Nephron (organoid): Measurements from ENCODE around the gene KAT7.

ENCODE experiments used
- H3K27ac Mint-ChIP-seq, 3 experiments: 2 replicates each; pipeline ENCODE4 v1.8.0; 2020; ENCODE audit warnings: mixed read lengths in 3 of 3, mild to moderate bottlenecking in 2 of 3, moderate library complexity in 1 of 3
- H3K27me3 Mint-ChIP-seq: 2 replicates; pipeline ENCODE4 v1.8.0; 2021; ENCODE audit warnings: low read depth, mild to moderate bottlenecking, moderate library complexity, mixed read lengths
- H3K36me3 Mint-ChIP-seq: 2 replicates; pipeline ENCODE4 v1.8.0; 2020; ENCODE audit warnings: low read depth, mixed read lengths
- H3K4me1 Mint-ChIP-seq: 2 replicates; pipeline ENCODE4 v1.8.0; 2020; ENCODE audit warnings: mixed read lengths
- H3K4me3 Mint-ChIP-seq, 3 experiments: 2 replicates each; pipeline ENCODE4 v1.8.0; 2020; ENCODE audit warnings: mild to moderate bottlenecking in 3 of 3, mixed read lengths in 3 of 3, moderate library complexity in 2 of 3
- H3K9me3 Mint-ChIP-seq: 2 replicates; pipeline ENCODE4 v1.8.0; 2020; ENCODE audit warnings: mixed read lengths
- TF ChIP-seq, protein P1 (sequence below), 3 experiments: fragments of 200-600 bp; sonication (generic); IDR thresholded peaks; one replicate each; pipeline ENCODE4 v1.5.0; 2021; ENCODE audit warnings: antibody characterized with exemption in 3 of 3; ENCODE audit not compliant: unreplicated experiment in 3 of 3

Gene KAT7

DNA sequence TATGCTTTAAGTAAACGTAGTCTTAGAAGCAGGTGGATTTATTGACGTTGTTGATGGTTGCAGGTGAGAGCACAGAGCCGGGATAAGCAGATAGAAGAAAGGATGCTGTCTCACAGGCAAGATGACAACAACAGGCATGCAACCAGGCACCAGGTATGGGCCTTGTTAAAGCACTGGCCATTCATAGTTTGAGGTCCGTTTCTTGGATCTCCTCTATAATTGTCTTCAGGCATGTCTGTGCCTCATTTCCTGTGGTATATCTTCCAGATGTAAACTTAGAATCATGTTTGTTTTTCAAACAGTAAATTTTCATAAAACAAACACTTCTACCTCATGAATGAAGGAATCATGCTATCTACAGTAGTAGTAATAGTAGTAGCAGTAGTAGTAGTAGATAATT, 20.6 kb downstream of the KAT7 start:
- Mint-ChIP-seq H3K4me3 (no peak overlapping the region), H3K4me1 (no peaks in the 10 kb centered on the region), H3K9me3 (no peaks in the 10 kb centered on the region), H3K36me3 (peaks cover 68% of the 10 kb centered on the region), H3K27me3 (no peaks in the 10 kb centered on the region), H3K27ac (no peak overlapping the region)
- TF ChIP-seq, protein P1, sequence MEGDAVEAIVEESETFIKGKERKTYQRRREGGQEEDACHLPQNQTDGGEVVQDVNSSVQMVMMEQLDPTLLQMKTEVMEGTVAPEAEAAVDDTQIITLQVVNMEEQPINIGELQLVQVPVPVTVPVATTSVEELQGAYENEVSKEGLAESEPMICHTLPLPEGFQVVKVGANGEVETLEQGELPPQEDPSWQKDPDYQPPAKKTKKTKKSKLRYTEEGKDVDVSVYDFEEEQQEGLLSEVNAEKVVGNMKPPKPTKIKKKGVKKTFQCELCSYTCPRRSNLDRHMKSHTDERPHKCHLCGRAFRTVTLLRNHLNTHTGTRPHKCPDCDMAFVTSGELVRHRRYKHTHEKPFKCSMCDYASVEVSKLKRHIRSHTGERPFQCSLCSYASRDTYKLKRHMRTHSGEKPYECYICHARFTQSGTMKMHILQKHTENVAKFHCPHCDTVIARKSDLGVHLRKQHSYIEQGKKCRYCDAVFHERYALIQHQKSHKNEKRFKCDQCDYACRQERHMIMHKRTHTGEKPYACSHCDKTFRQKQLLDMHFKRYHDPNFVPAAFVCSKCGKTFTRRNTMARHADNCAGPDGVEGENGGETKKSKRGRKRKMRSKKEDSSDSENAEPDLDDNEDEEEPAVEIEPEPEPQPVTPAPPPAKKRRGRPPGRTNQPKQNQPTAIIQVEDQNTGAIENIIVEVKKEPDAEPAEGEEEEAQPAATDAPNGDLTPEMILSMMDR (IDR thresholded peaks at IDR 0.05; ENCODE audit: unreplicated experiment in 3 of 3), result no peak

DNA sequence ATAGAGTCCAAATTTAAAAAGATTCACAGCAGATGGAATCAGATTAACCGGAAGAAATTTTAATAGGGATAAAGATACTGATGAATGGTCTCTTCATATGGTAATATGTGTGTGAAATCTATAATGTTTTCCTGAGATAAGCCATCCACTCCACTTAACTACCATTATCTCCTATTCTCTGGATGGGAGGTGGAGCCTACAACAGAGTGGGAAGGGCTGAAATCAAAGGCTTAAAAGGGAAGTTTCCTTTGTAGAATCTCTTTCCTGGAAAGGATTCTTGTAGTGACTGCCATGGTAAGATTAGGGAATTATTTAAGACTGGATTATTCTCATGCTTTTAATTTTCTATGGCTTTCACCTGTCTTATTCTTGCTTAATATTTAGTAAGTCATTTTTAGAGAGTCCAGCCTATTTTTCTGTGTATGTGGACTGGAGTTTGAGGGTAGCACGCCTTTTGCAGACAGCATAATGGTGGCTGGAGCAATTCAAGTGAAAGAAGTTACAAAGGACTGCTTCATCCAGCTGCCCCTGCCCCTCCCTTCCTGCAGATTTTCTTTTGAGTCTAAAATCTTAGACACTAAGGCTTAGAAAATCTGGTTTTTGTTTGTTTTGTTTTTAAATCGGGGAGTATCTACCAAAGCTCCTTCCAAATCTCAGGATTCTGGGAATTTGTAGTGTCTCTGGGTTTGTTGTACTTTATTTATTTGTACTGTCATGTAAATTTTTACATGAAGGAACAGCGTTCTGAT, 26.5 kb downstream of the KAT7 start:
- Mint-ChIP-seq H3K4me1 (no peaks in the 10 kb centered on the region), H3K9me3 (no peaks in the 10 kb centered on the region), H3K27me3 (no peaks in the 10 kb centered on the region), H3K27ac (no peak overlapping the region), H3K36me3 (peaks cover 56% of the 10 kb centered on the region), H3K4me3 (no peak overlapping the region)
- TF ChIP-seq, protein P1 (IDR thresholded peaks at IDR 0.05; ENCODE audit: unreplicated experiment in 3 of 3), result no peak

DNA sequence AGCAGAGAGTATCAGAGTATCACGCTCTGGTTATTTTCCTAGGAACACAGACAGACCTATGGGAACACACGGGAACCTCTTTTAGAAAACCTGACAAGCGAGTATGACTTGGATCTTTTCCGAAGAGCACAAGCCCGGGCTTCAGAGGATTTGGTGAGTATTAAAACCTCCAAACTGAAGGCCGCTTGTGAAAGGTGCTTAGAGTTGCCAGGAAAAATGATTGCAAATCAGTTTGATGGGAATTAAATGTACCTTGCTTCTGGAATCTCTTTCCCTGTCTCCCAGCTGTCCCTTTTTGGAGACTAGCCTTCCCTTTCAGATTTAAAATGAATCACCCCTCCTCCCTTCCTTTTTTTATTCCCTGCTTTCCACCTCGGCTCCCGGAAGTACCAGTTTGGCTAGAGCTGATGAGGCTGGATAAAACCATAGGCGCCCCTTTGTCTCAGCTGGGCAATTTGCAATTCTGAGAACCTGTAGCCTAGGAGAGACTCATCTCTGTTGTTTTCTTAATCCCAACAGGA, 27.3 kb downstream of the KAT7 start:
- no peaks in the 10 kb centered on the region for H3K9me3 Mint-ChIP-seq
- no peak overlapping the region for H3K4me3 Mint-ChIP-seq
- peaks cover 54% of the 10 kb centered on the region for H3K36me3 Mint-ChIP-seq
- TF ChIP-seq, protein P1 (IDR thresholded peaks at IDR 0.05; ENCODE audit: unreplicated experiment in 3 of 3), result no peak
- no peaks in the 10 kb centered on the region for H3K4me1 Mint-ChIP-seq
- H3K27me3 Mint-ChIP-seq, result no peaks in the 10 kb centered on the region
- H3K27ac Mint-ChIP-seq, result peak overlapping the region in 1 of 3 experiments; percentile 45

DNA sequence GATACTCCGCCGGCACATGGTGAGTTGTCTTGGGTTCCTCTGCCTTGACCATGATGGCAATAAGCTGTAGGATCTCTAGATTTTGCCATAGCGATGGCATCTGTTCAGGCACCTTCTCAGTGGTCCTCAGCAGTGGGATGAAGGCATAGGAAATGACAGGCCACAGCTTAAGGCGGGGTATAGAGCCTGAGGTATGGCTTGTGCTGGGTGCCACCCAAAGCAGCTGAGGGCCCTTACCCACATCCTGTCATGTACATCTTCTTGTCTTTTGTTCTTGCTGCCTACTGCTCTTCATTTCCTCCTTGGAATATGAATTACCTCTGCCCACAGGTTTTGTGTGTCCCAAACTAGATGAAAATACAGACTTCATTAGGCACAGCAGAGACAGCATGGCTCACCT, 29.5 kb downstream of the KAT7 start:
- no peak overlapping the region for H3K27ac Mint-ChIP-seq
- no peak overlapping the region for H3K4me3 Mint-ChIP-seq
- no peaks in the 10 kb centered on the region for H3K27me3 Mint-ChIP-seq
- H3K4me1 Mint-ChIP-seq, result no peaks in the 10 kb centered on the region
- peaks cover 62% of the 10 kb centered on the region for H3K36me3 Mint-ChIP-seq
- TF ChIP-seq, protein P1 (IDR thresholded peaks at IDR 0.05; ENCODE audit: unreplicated experiment in 3 of 3), result no peak
- no peaks in the 10 kb centered on the region for H3K9me3 Mint-ChIP-seq

DNA sequence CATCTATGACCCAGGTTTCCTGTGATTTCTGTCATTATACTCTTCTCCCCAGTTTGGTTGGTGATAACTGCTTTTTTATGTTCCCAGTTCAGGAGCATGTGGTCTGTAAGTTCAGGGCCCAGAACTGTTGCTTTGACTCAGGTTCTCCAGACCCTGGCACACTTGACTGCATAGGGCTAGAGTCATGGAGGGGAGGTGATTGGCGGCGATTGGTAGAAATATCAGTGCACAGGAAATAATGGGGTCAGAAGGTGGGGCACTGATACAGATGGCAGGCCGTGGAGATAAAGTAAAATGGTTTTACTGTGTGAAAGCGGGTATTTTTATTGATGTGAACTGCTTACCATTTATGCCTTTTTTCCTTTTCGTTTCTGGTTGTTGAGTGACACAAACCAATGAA, 30.7 kb downstream of the KAT7 start:
- Mint-ChIP-seq H3K4me3 (no peak overlapping the region), H3K9me3 (no peaks in the 10 kb centered on the region), H3K27me3 (no peaks in the 10 kb centered on the region), H3K27ac (no peak overlapping the region), H3K4me1 (no peaks in the 10 kb centered on the region), H3K36me3 (peaks cover 63% of the 10 kb centered on the region)
- TF ChIP-seq, protein P1 (IDR thresholded peaks at IDR 0.05; ENCODE audit: unreplicated experiment in 3 of 3), result no peak

DNA sequence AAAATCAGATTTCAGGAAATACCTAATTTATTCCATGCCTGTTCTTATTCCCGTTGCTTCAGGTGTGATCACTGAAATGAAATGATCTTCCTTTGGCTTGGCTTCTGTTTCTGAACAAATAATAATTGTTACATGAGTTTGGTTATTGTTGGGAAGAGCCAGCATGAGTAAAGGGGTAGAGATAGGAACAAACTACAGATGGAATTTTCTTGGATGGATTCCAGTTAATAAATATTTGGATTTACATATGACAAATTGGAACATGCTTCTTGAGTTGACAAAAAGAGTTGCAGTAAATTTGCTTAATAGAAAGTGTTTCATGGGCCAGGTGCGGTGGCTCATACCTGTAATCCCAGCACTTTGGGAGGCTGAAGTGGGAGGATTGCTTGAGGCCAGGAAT, 31.2 kb downstream of the KAT7 start:
- no peaks in the 10 kb centered on the region for H3K27me3 Mint-ChIP-seq
- TF ChIP-seq, protein P1 (IDR thresholded peaks at IDR 0.05; ENCODE audit: unreplicated experiment in 3 of 3), result no peak
- no peak overlapping the region for H3K4me3 Mint-ChIP-seq
- H3K9me3 Mint-ChIP-seq, result no peaks in the 10 kb centered on the region
- no peaks in the 10 kb centered on the region for H3K4me1 Mint-ChIP-seq
- H3K27ac Mint-ChIP-seq, result no peak overlapping the region
- peaks cover 58% of the 10 kb centered on the region for H3K36me3 Mint-ChIP-seq
